RCC 7860 (cell line): ENCODE data around the gene CSPG4.
"Not testable (repeated sequence)": the region's sequence is repeated elsewhere in the genome, so short reads cannot be mapped to it uniquely, and the experiment has no call there.

ENCODE experiments used
- DNase-seq: peaks from one replicate; pipeline ENCODE4 v3.0.0-alpha.2; 2015; ENCODE audit warnings: low spot score
- FAIRE-seq: peaks from 2 replicates; lab custom pipeline; 2012; peaks lifted over from hg19 to GRCh38; lab: Jason Lieb, UNC

CSPG4 gene

DNA sequence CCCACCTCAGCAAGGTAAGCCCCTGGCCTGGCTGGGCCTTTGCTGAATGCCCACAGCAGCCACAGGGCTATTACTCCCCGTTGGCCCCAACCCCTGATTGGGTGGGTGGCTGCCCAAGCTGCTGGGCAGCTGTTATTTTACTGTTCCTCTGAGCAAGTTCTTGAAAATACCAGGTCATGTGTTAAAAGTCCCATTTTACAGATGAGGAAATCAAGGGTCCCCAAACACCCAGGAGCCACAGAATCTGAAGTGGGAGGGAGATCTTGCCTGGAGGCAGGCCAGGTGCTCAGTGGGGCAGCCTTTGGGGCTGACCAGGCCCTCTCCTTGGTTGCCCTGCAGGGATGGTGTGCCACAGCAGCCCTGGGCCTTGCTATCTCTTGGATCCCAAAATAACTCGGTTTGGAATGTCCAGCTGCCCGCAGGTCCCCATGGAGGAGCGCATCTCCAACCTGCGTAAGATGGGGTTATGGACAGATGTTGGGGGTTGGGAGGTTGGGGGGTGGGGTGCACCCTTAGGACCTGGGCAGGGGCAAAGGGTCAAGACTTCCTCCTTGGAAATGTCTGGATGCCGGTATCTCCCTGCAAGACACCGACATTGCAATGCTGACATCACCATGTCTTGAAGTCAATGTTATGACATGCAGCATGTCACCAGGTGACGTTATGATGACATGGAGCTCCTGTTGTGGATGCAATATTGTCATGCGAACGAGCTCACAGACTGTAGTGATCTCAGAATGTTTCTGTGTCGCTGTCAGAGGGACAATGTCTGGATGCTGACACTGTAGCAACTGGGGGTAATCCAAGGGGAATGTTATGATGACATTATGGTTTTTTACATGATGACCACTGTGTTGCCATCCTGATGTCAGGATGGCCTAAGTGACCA is 13.3 kb upstream of the CSPG4 start:
- DNase-seq (no peak), FAIRE-seq (no peak)

DNA sequence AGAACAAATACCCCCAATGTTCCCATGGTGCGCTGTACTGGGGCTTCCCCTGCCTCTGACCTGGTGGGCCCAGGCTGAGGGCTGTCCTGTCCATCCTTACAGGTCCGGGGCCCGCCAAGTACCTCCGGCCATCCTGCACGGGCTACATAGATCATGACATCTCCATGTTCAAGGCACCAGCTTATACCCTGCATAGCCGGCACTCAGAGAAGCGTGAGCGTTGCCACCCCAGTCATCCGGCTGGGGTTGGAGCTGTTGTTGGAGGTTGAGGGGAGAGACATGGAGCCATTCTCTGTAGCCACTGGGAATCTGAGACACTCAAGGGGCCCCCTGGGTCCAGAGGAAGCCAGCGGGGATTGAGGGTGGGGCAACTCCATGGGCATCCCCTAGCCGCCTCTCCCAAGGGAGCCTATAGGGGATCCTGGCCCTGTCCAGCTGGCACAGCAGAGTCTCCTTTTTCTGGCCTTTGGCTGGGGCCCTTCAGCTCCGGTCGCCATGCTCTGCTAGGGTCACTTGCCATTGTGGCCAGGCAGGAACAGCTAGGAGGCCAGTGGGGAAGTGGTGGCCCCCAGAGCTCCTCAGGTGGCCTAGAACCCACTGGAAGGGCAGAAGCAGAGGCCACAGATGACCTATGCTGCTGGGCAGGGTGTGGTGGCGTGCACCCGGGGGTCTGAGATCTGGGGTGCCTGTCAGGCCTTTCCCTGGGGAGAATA is 12.5 kb upstream of the CSPG4 start:
- FAIRE-seq = no peak
- no peak for DNase-seq

DNA sequence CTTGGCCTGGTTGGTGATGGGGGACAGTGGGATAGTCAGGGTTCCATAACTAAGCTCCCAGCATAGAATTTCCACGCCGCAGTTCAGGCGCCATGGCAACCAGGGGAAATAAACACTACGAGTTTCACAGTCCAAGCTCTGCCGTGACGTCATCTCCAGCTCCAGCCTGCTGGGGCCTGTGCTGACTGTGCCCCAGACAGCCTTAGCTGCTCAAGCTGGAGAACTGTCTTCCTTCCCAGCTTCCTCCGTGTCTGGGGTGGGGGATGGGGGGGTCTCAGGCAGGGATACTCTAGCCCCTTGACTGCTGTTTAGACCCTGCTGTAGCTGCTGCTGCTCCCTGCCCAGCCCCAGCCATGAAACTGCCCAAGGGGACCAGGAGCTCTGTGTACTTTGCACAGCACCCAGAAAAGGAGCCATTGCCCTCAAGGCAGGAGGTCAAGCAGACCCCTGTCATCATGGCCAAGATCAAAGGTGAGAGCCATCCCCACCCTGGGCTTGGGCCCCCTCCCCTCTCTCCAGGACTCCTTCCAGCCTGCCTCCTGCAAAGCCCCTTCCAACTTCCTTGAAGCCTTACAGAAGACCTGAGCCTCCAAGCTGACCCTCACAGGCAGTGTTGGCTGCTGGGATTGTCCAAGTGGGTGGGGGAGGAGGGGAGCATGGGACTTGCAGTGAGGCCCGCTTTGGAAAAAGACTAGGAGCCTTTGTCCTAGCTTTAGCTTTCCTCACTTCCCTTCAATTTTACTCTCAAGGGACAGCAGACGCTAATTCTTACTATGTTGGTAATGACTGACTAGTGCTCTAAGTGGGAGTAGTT is 11.4 kb upstream of the CSPG4 start:
- DNase-seq (peak; percentile 74), FAIRE-seq (no peak)

DNA sequence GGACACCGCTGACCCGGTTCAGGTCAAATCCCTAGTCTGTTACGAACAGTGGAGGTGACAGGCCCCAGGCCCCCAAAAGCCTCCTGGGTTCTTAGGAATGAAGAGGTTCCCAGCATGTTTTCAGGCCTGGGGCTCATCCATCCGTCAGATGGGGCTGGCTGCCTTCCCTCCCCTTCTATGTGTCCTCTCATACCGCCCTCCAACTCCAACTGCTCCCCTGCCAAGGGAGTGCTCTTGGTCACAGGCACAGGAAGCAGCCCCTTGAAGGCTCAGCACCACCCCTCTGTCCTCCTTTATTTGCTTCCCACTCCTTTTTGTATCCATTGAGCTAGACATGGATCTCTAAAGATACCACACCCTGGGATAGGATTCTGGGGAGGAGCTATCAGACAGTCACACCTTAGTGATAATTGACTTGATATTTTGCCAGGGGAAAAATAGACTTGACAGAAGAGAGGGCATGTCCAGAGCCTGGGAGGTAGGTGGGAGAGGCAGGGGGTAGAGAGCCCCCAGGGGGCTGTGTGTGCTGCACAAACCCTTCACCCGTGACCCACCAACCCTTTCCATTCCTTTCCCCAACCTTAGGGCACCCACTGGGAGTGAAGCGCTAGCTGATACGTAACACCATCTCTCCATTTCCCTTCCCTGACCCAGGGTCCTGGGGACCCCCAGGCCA is 10.7 kb upstream of the CSPG4 start:
- DNase-seq (no peak), FAIRE-seq (no peak)

DNA sequence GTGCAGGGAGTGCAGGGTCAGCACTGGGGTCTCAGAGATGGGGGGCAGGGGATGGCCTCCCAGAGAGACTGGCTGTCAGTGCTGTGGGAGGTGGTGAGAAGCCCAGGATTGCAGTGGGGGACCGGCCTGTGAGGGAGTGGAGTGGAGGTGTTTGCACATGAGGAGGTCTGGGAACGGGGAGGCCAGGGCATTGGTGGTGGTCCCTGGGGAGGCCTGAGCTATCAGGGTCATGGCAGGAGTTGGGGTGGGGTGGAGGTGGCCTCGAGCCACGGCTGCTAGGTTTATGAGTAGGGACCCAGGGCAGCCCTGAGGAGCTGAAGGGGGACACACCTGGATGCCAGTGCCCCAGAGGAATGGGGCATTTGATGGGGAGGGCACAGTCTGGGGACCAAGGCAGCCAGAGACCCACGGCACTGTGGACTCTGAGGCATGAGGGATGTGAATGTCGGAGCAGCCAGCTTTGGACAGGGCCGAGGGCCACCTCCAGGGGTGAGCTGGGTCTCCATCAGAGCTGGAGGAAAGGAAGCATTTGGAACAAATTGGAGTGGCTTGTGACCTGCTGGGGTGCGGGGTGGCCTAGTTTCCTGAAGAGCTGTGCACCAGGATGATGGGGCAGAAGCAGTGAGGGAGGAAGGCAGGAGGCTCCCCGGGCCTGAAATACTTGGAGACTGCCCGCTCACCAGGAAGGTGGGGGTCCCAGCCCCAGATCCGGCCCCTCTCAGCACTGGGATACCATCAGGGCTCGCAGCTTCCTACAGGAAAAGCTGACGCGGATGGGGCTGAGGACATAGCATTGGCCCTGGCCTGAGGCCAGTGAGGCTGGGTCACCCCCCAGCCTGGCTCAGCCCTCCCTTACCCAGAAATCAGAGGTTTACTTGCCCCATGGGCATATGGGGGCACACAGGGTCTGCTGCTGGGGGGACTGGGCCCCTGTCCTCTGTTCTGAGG is 9.5 kb upstream of the CSPG4 start:
- no peak for DNase-seq
- no peak for FAIRE-seq

DNA sequence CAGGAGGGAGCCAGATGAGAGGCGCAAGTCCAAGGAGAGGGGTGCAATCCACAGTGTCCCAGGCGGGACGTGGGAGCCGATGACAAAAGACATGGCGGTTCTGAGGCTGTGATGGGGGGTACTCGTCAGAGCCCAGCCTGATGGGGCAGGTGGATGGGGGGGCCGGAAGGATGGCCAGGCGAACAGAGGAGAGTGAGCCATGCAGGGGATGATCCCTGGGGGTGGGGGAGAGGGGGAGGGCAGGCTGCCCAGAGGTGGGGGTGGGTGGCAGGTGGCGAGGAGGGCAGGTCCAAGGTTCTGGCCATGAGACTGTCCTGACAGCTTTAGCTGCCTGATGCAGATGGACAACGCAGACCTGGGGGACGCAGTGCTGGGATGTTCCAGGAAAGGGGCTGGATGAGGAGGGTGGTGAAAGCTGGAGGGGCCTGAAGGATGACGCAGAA is 8.9 kb upstream of the CSPG4 start:
- DNase-seq (no peak), FAIRE-seq (no peak)

DNA sequence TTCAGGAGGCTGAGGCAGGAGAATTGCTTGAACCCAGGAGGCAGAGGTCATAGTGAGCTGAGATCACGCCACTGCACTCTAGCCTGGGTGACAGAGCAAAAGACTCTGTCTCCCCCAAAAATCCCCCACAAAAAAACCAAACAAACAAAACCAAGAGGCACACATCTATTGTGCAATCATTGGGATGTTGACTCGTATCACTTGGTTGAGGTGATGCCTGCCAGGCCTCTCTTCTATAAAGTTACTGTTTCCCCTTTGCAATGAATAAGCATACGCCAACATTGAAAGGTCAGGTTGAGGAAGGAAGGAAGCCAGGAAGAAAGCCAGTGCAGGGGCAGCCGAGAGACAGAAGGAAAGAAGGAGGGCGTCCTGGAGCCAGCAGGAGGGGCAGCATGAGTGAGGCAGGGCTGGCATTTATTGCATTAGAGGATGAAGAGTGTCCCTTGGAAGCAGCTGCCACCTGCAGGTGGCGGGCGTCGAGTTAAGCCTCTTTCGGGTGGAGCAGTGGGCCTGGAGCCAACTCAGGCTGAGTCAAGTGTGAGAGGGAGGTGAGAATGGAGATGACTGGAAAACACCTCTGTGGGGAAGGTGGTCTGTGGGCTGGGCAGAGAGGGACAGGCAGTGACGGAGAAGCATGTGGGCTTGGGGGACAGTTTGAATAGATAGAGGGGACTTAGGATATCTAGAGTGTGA is 8.3 kb upstream of the CSPG4 start:
- FAIRE-seq (peak; percentile 46), DNase-seq (peak; percentile 73)

DNA sequence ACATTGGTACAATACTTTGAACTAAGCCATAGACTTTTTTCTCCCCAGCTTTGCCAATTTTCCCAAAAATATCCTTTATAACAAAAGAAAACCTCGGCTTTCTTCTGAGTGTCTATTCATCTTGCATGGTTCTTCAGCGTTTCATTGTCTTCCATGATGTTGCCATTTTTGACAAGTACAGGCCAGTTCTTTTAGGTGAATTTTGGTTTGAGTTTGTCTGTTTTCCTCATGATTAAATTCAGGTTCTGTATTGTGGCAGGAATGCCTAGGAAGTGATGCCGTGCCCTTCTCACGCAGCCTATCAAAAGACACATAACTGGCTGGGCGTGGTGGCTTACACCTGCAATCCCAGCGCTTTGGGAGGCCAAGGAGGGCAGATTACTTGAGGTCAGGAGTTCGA is 7.6 kb upstream of the CSPG4 start:
- no peak for DNase-seq

DNA sequence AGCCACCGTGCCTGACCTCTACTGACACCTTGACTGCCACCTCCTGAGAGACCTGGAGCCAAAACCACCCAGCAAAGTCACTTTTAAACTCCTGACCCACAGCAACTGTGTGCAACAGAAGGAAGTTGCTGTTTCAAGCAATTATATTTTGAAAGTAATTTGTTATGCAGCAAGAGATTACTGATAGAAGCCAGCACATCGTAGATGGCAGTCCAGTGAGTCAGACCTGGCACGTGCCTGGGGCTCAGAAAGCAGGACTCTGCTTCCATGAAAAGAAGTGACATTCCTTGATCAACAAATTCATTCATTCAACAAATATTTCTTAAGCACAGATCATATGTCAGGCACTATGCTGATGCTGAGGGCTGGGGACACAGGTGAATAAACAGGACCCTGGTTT is 5.7 kb upstream of the CSPG4 start:
- FAIRE-seq (no peak), DNase-seq (peak; percentile 41)

More for the DNA sequence above, 7.6 kb upstream of the CSPG4 start:
- FAIRE-seq = no peak

DNA sequence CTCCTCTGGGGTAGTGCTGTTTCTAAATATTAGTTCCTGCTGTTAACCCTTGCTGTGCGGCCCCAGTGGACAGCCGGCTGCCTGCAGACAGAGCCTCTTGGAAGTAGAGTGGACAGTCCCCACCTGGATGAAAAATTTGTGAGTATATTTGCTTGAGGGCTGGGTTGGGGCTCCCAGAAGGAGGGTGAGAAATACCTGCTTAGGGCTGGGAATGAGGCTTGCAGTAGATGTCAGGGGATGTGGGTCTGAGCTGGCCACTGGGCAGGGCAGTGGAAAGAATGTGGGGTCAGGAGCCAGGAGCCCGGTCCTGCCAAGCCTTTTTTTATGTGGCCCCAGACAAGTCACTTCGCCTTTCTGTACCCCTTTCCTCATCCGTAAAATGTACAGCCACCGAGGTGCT is 4.4 kb upstream of the CSPG4 start:
- not testable (repeated sequence) for FAIRE-seq, DNase-seq

DNA sequence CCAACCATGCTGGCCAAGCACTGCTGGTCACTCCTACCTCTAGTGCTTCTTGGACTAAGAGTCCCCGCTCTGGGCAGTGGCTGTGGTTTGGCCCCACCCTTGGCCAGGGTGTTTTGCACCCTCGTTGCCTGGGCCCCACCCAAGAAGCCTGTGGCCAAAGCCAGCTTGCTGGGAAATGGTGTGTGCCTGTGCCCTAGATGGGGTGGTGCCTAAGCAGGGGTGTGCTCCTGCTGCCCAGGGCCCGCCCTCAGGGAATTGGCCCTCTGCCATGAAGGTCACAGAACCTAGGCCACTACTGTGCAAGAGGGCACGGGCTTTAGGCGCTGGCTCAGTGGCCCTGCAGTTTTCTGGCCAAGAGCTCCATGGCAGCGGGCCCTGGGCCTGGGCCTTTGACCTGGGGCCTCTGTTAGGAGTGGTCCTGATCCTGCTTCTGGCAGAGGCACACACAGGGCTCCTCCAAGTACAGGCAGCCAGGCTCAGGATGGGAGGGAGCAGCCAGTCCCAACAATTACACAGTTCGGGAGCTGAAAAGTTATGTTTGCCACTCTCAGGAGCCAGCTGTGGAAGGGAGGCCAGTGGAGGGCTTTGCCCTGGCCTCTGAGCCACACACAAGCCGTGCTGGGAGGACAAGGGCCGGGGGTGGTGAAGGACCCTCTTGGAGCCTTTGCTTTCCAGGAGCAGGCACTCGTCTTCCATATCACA is 3.8 kb upstream of the CSPG4 start:
- FAIRE-seq = not testable (repeated sequence)

DNA sequence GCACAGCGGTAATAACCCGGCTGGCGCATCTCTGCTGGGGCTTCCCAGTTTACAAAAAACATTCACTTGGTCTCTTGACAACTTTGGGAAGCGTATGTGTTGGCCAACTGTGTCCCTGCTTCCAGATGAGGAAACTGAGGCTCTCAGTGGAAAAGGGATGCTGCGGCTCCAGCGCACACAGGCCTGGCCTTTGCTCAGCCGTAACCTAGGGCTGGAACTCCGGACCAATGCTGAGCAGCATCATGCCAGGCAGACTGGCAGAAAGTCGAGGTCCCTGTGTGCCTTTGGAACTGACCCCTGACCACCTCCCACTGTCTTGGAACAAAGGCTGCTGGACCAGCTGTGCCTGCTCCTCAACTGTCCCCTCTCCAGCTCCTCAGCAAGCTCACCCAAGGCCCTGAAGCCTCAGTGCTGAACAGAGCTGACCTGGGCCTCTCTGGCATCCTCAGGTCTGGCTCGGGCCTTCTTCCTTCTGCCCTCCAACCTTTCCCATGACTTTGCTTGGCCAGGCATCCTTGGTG is 2.7 kb upstream of the CSPG4 start:
- not testable (repeated sequence) for DNase-seq, FAIRE-seq

More for the DNA sequence above, 3.8 kb upstream of the CSPG4 start:
- not testable (repeated sequence) for DNase-seq

DNA sequence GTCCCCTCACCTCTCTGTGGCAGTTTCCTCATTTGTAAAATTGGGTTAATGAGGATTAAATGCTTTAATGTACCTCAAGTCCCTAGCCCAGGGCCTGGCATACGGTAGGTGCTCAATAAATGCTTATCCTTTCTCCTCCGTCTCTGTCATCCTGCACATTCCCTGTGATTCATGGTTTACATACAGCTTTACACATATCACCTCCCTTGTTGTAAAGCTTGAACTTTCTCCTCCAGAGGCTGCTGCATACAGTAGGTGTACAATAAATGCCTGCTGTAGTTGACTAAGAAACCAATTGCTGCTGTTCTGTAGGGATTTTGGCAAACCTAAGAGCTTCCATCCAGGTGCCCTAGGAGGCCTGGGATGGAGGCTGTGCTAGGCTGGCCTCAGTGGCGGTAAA is 1.5 kb upstream of the CSPG4 start:
- no peak for FAIRE-seq
- no peak for DNase-seq

DNA sequence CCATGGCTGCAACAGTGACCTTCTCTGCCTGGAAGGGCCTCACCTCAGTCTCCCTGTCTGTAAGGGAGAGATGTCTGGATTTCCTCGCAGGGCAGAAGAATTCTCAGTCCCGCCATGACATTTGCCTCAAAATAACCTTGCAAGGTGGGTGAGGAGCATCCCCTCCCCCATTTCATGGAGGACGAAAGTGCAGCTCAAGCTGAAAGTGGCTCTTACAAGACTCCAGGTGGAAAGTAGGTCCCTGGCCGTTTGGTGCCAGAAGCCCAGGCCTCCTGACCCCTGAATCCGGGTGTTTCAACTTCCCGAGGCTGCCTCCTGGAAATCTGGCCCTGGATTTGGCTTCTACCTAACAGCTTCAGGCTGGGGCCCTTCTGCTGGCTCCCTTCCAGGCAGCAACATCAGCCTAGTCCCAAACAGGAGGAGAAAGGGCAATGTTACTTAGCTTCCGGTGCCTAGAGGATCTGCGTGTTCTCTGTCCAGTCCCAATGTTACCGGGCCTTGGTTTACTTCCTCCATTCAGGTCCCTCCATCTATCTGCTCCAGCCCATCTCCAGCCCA is 769 bp upstream of the CSPG4 start:
- FAIRE-seq = no peak
- no peak for DNase-seq

DNA sequence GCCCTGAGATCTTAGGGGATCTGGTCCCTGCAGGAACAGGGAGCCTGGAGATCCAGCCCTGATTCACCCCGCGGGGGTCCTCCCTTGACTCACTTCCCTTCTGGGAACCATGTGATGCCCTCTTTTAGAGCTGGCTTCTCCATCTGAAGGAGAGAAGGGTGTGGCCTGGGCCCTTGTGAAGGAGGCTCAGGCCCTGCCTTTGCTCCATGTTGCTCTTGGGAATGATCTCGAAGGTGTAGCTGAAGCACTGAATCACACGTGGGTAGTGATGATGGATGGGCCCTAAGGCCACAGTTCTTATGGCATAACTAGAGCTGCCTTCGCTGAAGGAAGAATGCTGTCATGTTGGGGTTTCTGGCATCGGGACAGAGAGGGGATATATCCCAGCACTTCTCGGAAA is 1.2 kb downstream of the CSPG4 start:
- not testable (repeated sequence) for DNase-seq, FAIRE-seq

DNA sequence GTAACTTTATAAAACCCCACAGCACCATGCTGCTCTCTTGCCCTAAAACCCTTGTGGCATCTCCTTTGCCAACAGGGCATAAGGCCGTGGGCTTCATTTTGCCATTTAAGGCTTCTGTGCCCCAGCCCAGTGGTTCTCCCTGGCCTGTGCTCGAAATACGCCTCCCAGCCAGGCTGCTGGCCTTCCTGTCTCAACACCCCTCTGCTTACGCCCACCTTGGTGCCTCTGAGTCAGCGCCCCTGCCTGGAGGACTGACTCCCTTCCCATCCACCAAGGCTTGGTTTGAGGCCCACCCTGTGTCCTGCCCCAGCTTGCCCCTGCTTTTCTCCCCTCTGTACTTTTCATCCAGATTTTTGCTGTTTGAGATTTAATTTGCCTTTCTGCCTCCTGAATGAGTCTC is 1.8 kb downstream of the CSPG4 start:
- DNase-seq, FAIRE-seq: not testable (repeated sequence)

DNA sequence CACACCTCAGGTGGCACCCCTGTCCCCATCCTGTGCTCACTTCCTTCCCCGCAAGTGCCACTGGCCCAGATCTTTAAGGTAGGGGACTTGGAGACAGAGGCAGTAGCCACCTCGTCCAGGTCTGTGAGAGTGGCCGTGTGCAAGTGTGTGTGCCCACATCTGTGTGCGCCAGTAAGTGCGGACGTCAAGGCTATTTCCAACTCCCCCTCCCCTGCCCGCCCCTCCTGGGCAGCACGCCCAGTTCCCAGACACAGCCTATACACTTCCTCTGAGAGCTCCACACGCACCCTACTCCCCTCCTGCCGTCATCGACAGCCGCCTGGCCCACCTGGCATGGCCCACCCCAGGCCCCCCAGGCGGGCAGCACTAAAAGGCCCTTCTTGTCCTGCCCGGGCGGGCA is 3.2 kb downstream of the CSPG4 start:
- FAIRE-seq, DNase-seq: not testable (repeated sequence)

DNA sequence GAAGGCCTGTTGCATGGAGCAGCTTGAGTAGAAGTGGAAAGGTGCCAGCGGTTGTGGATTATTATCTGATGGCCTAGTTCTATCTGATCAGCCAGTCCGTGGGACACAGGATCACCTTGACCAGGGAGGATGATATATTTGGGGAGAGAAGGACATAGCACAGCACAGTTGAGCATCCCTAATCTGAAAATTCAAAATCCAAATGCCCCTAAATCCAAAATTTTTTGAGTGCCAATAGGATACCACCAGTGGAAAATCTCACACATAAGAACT is 6.0 kb downstream of the CSPG4 start:
- FAIRE-seq = no peak

More for the DNA sequence above, 6.0 kb downstream of the CSPG4 start:
- no peak for DNase-seq
